H1 (cell line): ENCODE measurements around the gene FAM120A. TPM values are rescaled to one million over a fixed set of nuclear protein-coding genes. Genes with fewer than 3 reads are reported as not detected.

ENCODE experiments used
- CTCF ChIA-PET: fragments of 300-600 bp; sonication (Branson Sonifier 250); formaldehyde crosslinking; loops from one replicate; lab custom pipeline; 2021; ENCODE audit not compliant: partially characterized antibody; lab: Charles Lee
- POLR2A ChIA-PET: fragments of 300-600 bp; sonication (Branson Sonifier 250); formaldehyde crosslinking; loops from one replicate; lab custom pipeline; 2021; ENCODE audit warnings: inconsistent platforms; ENCODE audit not compliant: partially characterized antibody; lab: Charles Lee
- DNase-seq, 2 experiments: peaks; one replicate each; pipeline versions ENCODE4 v3.0.0 to v3.0.0-alpha.2; 2010 to 2022; ENCODE audit warnings: low spot score in 2 of 2, low read depth in 1 of 2, mixed read lengths in 1 of 2
- FAIRE-seq: peaks from 2 replicates; lab custom pipeline; 2011; peaks lifted over from hg19 to GRCh38; lab: Jason Lieb, UNC
- H2AFZ ChIP-seq: 2 replicates; pipeline ENCODE4 v1.8.1; 2012; ENCODE audit warnings: low read length, inconsistent platforms
- H2AK5ac ChIP-seq: 2 replicates; pipeline ENCODE4 v1.6.1; 2013; ENCODE audit warnings: low read depth, low read length
- H2BK120ac ChIP-seq: replicated peaks from 2 replicates; pipeline ENCODE3; 2013; ENCODE audit warnings: low read depth, low read length, inconsistent platforms
- H2BK12ac ChIP-seq: 2 replicates; pipeline ENCODE4 v1.6.1; 2013; ENCODE audit warnings: low read depth, low read length
- H2BK15ac ChIP-seq: 2 replicates; pipeline ENCODE4 v1.6.1; 2013; ENCODE audit warnings: low read length
- H2BK20ac ChIP-seq: 2 replicates; pipeline ENCODE4 v1.6.1; 2013; ENCODE audit warnings: low read length
- H2BK5ac ChIP-seq: 2 replicates; pipeline ENCODE4 v1.6.1; 2013; ENCODE audit warnings: low read depth, low read length
- H3K14ac ChIP-seq: 2 replicates; pipeline ENCODE4 v1.6.1; 2013; ENCODE audit warnings: inconsistent platforms; ENCODE audit not compliant: insufficient read length
- H3K18ac ChIP-seq: 2 replicates; pipeline ENCODE4 v1.6.1; 2013; ENCODE audit warnings: low read length; ENCODE audit errors: extremely low read depth
- H3K23ac ChIP-seq: 2 replicates; pipeline ENCODE4 v1.6.1; 2013; ENCODE audit warnings: inconsistent platforms; ENCODE audit not compliant: insufficient read length
- H3K23me2 ChIP-seq: 2 replicates; pipeline ENCODE4 v1.6.1; 2013; ENCODE audit warnings: low read depth, low read length
- H3K27ac ChIP-seq: 2 replicates; pipeline ENCODE4 v1.6.1; 2011; ENCODE audit warnings: low read depth, low read length, inconsistent platforms
- H3K27me3 ChIP-seq, 4 experiments: replicated peaks in 1 of 4; 1 replicate in 1 of 4; 2 replicates in 3 of 4; pipeline versions ENCODE4 v1.6.1 to v1.8.1; 2011 to 2013; ENCODE audit warnings: low read length in 3 of 4, mild to moderate bottlenecking in 3 of 4, inconsistent platforms in 2 of 4, mixed read lengths in 2 of 4, moderate library complexity in 1 of 4; ENCODE audit not compliant: control insufficient read depth in 3 of 4, insufficient read depth in 3 of 4; ENCODE audit errors: extremely low read depth in 1 of 4
- H3K36me3 ChIP-seq, 4 experiments: 2 replicates each; pipeline versions ENCODE4 v1.6.1 to v1.8.1; 2011 to 2013; ENCODE audit warnings: mild to moderate bottlenecking in 4 of 4, low read length in 3 of 4, moderate library complexity in 2 of 4, control low read depth in 1 of 4, inconsistent platforms in 1 of 4; ENCODE audit not compliant: insufficient read depth in 4 of 4, control insufficient read depth in 2 of 4
- H3K4ac ChIP-seq: replicated peaks from 2 replicates; pipeline ENCODE3; 2013; ENCODE audit warnings: low read length, low read depth, mixed read lengths, inconsistent platforms; ENCODE audit not compliant: insufficient read length
- H3K4me1 ChIP-seq, 4 experiments: replicated peaks in 1 of 4; 1 replicate in 1 of 4; 2 replicates in 3 of 4; pipeline versions ENCODE4 v1.6.1 to v1.8.1; 2011 to 2013; ENCODE audit warnings: low read length in 3 of 4, inconsistent platforms in 2 of 4, mixed read lengths in 1 of 4; ENCODE audit not compliant: insufficient read depth in 4 of 4, control insufficient read depth in 3 of 4
- H3K4me2 ChIP-seq, 2 experiments: 2 replicates each; pipeline versions ENCODE4 v1.6.1 to v1.8.1; 2011 to 2013; ENCODE audit warnings: low read depth in 2 of 2, low read length in 2 of 2, control low read depth in 1 of 2, inconsistent platforms in 1 of 2, mild to moderate bottlenecking in 1 of 2; ENCODE audit not compliant: insufficient read depth in 1 of 2
- H3K4me3 ChIP-seq, 4 experiments: fragments of 200-600, 300-600 bp in 1 of 4; sonication (generic), shearing (Covaris generic), sonication (Bioruptor Twin) in 1 of 4; 2 replicates each; pipeline versions ENCODE4 v1.5.1 to v1.8.1; 2011 to 2016; ENCODE audit warnings: low read length in 4 of 4, low read depth in 3 of 4, control low read depth in 2 of 4, inconsistent platforms in 2 of 4, mild to moderate bottlenecking in 2 of 4, mixed read lengths in 1 of 4, moderate library complexity in 1 of 4; ENCODE audit not compliant: insufficient read depth in 2 of 4; ENCODE audit errors: extremely low read depth in 1 of 4
- H3K56ac ChIP-seq: replicated peaks from 2 replicates; pipeline ENCODE3; 2013; ENCODE audit warnings: low read depth, mild to moderate bottlenecking, mixed read lengths, low read length, inconsistent platforms; ENCODE audit not compliant: insufficient read length
- H3K79me1 ChIP-seq: 2 replicates; pipeline ENCODE4 v1.6.1; 2013; ENCODE audit warnings: low read depth, low read length, control low read depth
- H3K79me2 ChIP-seq, 2 experiments: 2 replicates each; pipeline versions ENCODE4 v1.6.1 to v1.8.1; 2012 to 2013; ENCODE audit warnings: low read length in 2 of 2, mild to moderate bottlenecking in 2 of 2, inconsistent platforms in 1 of 2; ENCODE audit not compliant: insufficient read depth in 2 of 2, control insufficient read depth in 1 of 2
- H3K9ac ChIP-seq, 4 experiments: replicated peaks in 1 of 4; 1 replicate in 1 of 4; 2 replicates in 3 of 4; pipeline versions ENCODE4 v1.6.1 to v1.8.1; 2011 to 2013; ENCODE audit warnings: low read depth in 3 of 4, low read length in 3 of 4, control low read depth in 2 of 4, mild to moderate bottlenecking in 2 of 4, moderate library complexity in 2 of 4, inconsistent platforms in 1 of 4; ENCODE audit errors: extremely low read depth in 1 of 4
- H3K9me3 ChIP-seq, 2 experiments: 2 replicates each; pipeline versions ENCODE4 v1.6.1 to v1.8.1; 2012 to 2013; ENCODE audit warnings: mild to moderate bottlenecking in 2 of 2, moderate library complexity in 2 of 2, control low read depth in 1 of 2, inconsistent platforms in 1 of 2, low read depth in 1 of 2, low read length in 1 of 2, mixed read lengths in 1 of 2; ENCODE audit not compliant: insufficient read depth in 2 of 2
- H4K20me1 ChIP-seq, 2 experiments: replicated peaks in 1 of 2; 2 replicates each; pipeline versions ENCODE3 to v1.8.1; 2011 to 2013; ENCODE audit warnings: inconsistent platforms in 2 of 2, low read length in 2 of 2, mild to moderate bottlenecking in 1 of 2; ENCODE audit not compliant: insufficient read depth in 2 of 2, control insufficient read depth in 1 of 2
- H4K5ac ChIP-seq: 2 replicates; pipeline ENCODE4 v1.6.1; 2013; ENCODE audit warnings: low read length, low read depth, mixed read lengths, inconsistent platforms; ENCODE audit not compliant: insufficient read length
- H4K8ac ChIP-seq: 2 replicates; pipeline ENCODE4 v1.8.0; 2013; ENCODE audit warnings: mild to moderate bottlenecking, moderate library complexity, low read length, inconsistent platforms; ENCODE audit not compliant: insufficient read depth; ENCODE audit errors: extremely low read depth
- H4K91ac ChIP-seq: replicated peaks from 2 replicates; pipeline ENCODE3; 2013; ENCODE audit warnings: low read length, mixed read lengths, inconsistent platforms; ENCODE audit not compliant: insufficient read length
- BACH1 ChIP-seq: IDR thresholded peaks from 2 replicates; pipeline ENCODE4 v1.6.1; 2012; ENCODE audit warnings: low read length, improper control_type of control experiment
- CHD1 ChIP-seq: IDR thresholded peaks from 2 replicates; pipeline ENCODE4 v1.6.1; 2012; ENCODE audit warnings: low read depth, low read length, improper control_type of control experiment
- FOSL1 ChIP-seq: IDR thresholded peaks from 2 replicates; pipeline ENCODE4 v1.6.1; 2011; ENCODE audit warnings: mild to moderate bottlenecking, low read depth, low read length, moderate library complexity; ENCODE audit not compliant: insufficient read depth
- HDAC2 ChIP-seq, 2 experiments: fragments of 300-600 bp in 1 of 2; sonication (generic) in 1 of 2; IDR thresholded peaks; 2 replicates each; pipeline ENCODE4 v1.6.1; 2011 to 2012; ENCODE audit warnings: low read depth in 2 of 2, low read length in 2 of 2, mild to moderate bottlenecking in 2 of 2, moderate library complexity in 2 of 2, borderline replicate concordance in 1 of 2, inconsistent platforms in 1 of 2
- JUND ChIP-seq: IDR thresholded peaks from 2 replicates; pipeline ENCODE4 v1.6.1; 2011; ENCODE audit warnings: mild to moderate bottlenecking, improper control_type of control experiment, low read length
- MAFK ChIP-seq: IDR thresholded peaks from 2 replicates; pipeline ENCODE4 v1.6.1; 2012; ENCODE audit warnings: low read depth, mild to moderate bottlenecking, improper control_type of control experiment, low read length
- POLR2AphosphoS5 ChIP-seq: IDR thresholded peaks from 2 replicates; pipeline ENCODE4 v1.6.1; 2011; ENCODE audit warnings: low read depth, low read length
- RAD21 ChIP-seq, 2 experiments: IDR thresholded peaks in 1 of 2; conservative IDR thresholded peaks in 1 of 2; 2 replicates each; pipeline ENCODE4 v1.6.1; 2011; ENCODE audit warnings: low read depth in 2 of 2, low read length in 2 of 2, improper control_type of control experiment in 1 of 2, inconsistent platforms in 1 of 2, mild to moderate bottlenecking in 1 of 2, moderate library complexity in 1 of 2
- SP2 ChIP-seq: IDR thresholded peaks from 2 replicates; pipeline ENCODE4 v1.6.1; 2012; ENCODE audit warnings: mild to moderate bottlenecking, low read length, inconsistent platforms
- TAF1 ChIP-seq: IDR thresholded peaks from 2 replicates; pipeline ENCODE4 v1.6.1; 2011; ENCODE audit warnings: mild to moderate bottlenecking, low read depth, low read length
- TCF12 ChIP-seq: IDR thresholded peaks from 2 replicates; pipeline ENCODE4 v1.6.1; 2011; ENCODE audit warnings: low read depth, mild to moderate bottlenecking, low read length
- WGBS, 2 experiments: shearing (Covaris generic) in 1 of 2; methylation state at CpG; one replicate each; pipeline versions ENCODE4 v1.1.6 to v1.1.7; 2013 to 2015; ENCODE audit warnings: low lambda C conversion rate in 2 of 2, mixed read lengths in 2 of 2, inconsistent platforms in 1 of 2, low coverage in 1 of 2, missing lambda C conversion rate in 1 of 2; ENCODE audit not compliant: insufficient replicate concordance in 2 of 2, insufficient coverage in 1 of 2, insufficient read length in 1 of 2; ENCODE audit errors: extremely low coverage in 1 of 2, missing lambda C conversion rate in 1 of 2; 5-methylcytosine and 5-hydroxymethylcytosine counted together
- polyA plus RNA-seq, 7 experiments: library from polyadenylated mRNA; depleted of rRNA in 3 of 7; stranded (reverse) in 5 of 7; unstranded in 2 of 7; fragments of >200 nt in 5 of 7; fragments of 200-250 nt in 2 of 7; gene quantifications; 1 replicate in 5 of 7; 2 replicates in 1 of 7; 4 replicates in 1 of 7; pipeline versions ENCODE4 v1.2.1 to v1.2.3, GENCODE V29; 2011 to 2013; ENCODE audit warnings: missing spikeins in 2 of 7, mixed read lengths in 2 of 7
- total RNA-seq: library from RNA; stranded (reverse); fragmentation: NEBNext Ultra II Directional; extraction: Animal tissue kit (Norgen Biotek cat#: 25700); gene quantifications from 2 replicates; pipeline ENCODE4 v1.2.1, GENCODE V29; 2021
- TF ChIP-seq, protein P1 (sequence below): IDR thresholded peaks from 2 replicates; pipeline ENCODE4 v1.6.1; 2011; ENCODE audit warnings: low read length, improper control_type of control experiment
- TF ChIP-seq, protein P2 (sequence below): IDR thresholded peaks from 2 replicates; pipeline ENCODE4 v1.6.1; 2012; ENCODE audit warnings: inconsistent platforms

The FAM120A gene
- total and polyA plus RNA-seq, 2 of the 8 experiments (the other 6 are each of a cell fraction or from before 2014, with no cell fraction given), result 24.9 to 54.7 TPM

DNA sequence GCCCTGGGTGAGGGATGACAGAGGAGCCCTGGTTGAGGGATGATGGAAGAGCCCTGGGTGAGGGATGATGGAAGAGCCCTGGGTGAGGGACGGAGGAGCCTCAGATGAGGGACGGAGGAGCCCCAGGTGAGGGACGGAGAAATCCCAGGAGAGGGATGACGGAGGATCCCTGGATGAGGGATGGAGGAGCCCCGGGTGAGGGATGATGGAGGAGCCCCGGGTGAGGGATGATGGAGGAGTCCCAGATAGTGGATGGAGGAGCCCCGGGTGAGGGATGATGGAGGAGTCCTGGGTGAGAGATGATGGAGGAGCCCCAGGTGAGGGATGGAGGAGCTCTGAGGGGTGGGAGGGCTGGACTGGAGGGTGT is 135.8 kb downstream of the FAM120A start:
- Histone ChIP-seq H3K27ac (no peak overlapping the region), H2BK15ac (no peak overlapping the region), H4K20me1 (peaks cover 2 to 5% of the 10 kb centered on the region in 2 experiments), H3K23ac (no peak overlapping the region), H2BK120ac (no peak overlapping the region), H3K14ac (no peak overlapping the region), H2BK5ac (no peak overlapping the region), H2AFZ (no peak overlapping the region), H4K91ac (no peak overlapping the region), H2BK12ac (no peak overlapping the region), H3K23me2 (no peaks in the 10 kb centered on the region), H3K18ac (no peak overlapping the region), H4K5ac (no peak overlapping the region), H3K4me2 (no peak overlapping the region), H3K4me3 (no peak overlapping the region), H3K79me1 (peaks cover 15% of the 10 kb centered on the region), H3K79me2 (peaks cover 0 to 37% of the 10 kb centered on the region in 2 experiments; a peak in 2 of 4 replicates), H3K36me3 (no peaks in the 10 kb centered on the region), H3K4me1 (peaks cover 0 to 3% (median 1%) of the 10 kb centered on the region in 4 experiments; a peak in 2 of 7 replicates), H3K56ac (no peak overlapping the region), H3K27me3 (no peaks in the 10 kb centered on the region), H4K8ac (no peak overlapping the region; the same call in 1 of the 2 replicates), H3K4ac (no peak overlapping the region), H3K9ac (no peak overlapping the region), H2AK5ac (no peak overlapping the region), H2BK20ac (no peak overlapping the region), H3K9me3 (no peaks in the 10 kb centered on the region)
- DNase-seq, result no peak
- FAIRE-seq, result no peak
- ChIA-PET POLR2A (no interaction called here), CTCF (interaction anchor here (0.8 to 2.2 kb wide), 10 partner anchors 9 to 240 kb away, joined by 3 to 12 read pairs (median 5); no protein-coding TSS in a partner anchor)
- WGBS, 2 experiments, result 86% methylated on average over 7 of the region's 7 CpGs; no CpG with 5 or more reads in 1 of the 2 experiments
- TF ChIP-seq, protein P1, sequence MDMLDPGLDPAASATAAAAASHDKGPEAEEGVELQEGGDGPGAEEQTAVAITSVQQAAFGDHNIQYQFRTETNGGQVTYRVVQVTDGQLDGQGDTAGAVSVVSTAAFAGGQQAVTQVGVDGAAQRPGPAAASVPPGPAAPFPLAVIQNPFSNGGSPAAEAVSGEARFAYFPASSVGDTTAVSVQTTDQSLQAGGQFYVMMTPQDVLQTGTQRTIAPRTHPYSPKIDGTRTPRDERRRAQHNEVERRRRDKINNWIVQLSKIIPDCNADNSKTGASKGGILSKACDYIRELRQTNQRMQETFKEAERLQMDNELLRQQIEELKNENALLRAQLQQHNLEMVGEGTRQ, result no peak
- no peak for TF ChIP-seq TAF1
- no peak for TF ChIP-seq FOSL1
- TF ChIP-seq CHD1, result no peak
- TF ChIP-seq HDAC2 (IDR thresholded peaks at IDR 0.05; ENCODE audit: borderline replicate concordance in 1 of 2, low read depth in 2 of 2, low read length in 2 of 2), result no peak
- TF ChIP-seq RAD21 (IDR thresholded peaks at IDR 0.05 in 1 of 2, conservative IDR thresholded peaks at IDR 0.05 in 1 of 2; ENCODE audit: low read depth in 2 of 2, low read length in 2 of 2), result no peak
- no peak for TF ChIP-seq TCF12
- TF ChIP-seq, protein P2, sequence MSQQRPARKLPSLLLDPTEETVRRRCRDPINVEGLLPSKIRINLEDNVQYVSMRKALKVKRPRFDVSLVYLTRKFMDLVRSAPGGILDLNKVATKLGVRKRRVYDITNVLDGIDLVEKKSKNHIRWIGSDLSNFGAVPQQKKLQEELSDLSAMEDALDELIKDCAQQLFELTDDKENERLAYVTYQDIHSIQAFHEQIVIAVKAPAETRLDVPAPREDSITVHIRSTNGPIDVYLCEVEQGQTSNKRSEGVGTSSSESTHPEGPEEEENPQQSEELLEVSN, result no peak
- TF ChIP-seq SP2, result no peak
- no peak for TF ChIP-seq POLR2AphosphoS5
- no peak for TF ChIP-seq BACH1
- TF ChIP-seq MAFK, result no peak
- no peak for TF ChIP-seq JUND
